ENCODE results near the gene KCTD21. TPM values are rescaled to one million over a fixed set of nuclear protein-coding genes. Genes with fewer than 3 reads are reported as not detected.

The KCTD21 gene
- total and polyA plus RNA-seq, 2 experiments from 2014 or later: 5.7 to 13.1 TPM

DNA sequence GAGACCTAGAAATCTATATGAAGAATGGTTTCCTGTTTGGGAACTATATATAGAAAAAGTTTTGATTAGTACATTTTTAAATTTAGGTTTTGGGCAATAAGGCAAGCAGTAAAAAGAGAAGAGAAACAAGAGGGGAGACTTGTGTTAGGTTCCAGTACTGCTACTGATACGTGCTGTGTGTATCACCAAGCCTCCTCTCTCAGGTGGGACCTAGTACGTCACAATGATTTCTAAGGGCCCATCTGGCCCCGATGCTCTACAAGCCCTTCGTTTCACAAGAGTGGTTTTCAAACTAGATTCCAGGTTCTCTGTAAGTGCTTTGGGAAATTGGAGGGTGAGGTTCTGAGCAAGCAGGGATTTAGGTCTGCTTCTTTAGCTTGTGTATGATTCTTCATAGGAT is 39.5 kb upstream of the KCTD21 start:
- Histone ChIP-seq H3K9me2 (ENCODE audit: insufficient read depth) (no peaks in the 10 kb centered on the region), H3K27ac (no peak overlapping the region), H3F3A (ENCODE audit: insufficient read depth) (peaks cover 14% of the 10 kb centered on the region), H3K4me2 (ENCODE audit: unreplicated experiment) (no peak overlapping the region), H3K79me2 (ENCODE audit: insufficient read depth) (no peaks in the 10 kb centered on the region), H3K9me3 (ENCODE audit: low read depth) (no peaks in the 10 kb centered on the region), H4K20me1 (ENCODE audit: insufficient read depth) (no peaks in the 10 kb centered on the region), H3K27me3 (replicated peaks; ENCODE audit: insufficient read depth) (no peaks in the 10 kb centered on the region), H3K36me3 (ENCODE audit: low read depth) (no peaks in the 10 kb centered on the region), H2AFZ (no peak overlapping the region), H3K4me3 (no peak overlapping the region), H3K4me1 (ENCODE audit: insufficient read depth) (peaks cover 14% of the 10 kb centered on the region), H3K9ac (no peak overlapping the region)
- DNase-seq: no peak
- TF ChIP-seq EZH2 (IDR thresholded peaks at IDR 0.05; ENCODE audit: insufficient read depth, poor library complexity, severe bottlenecking): no peak
- TF ChIP-seq EZH2phosphoT487 (IDR thresholded peaks at IDR 0.05; ENCODE audit: insufficient read depth, low read depth): no peak
- in situ Hi-C loops (cut with MboI): loop anchor here (10.0 kb wide), 1 partner anchor 337 kb away; no protein-coding TSS in a partner anchor
- WGBS, 2 experiments (ENCODE audit: low coverage in 1 of 2, low lambda C conversion rate in 2 of 2, missing lambda C conversion rate in 2 of 2): 81 to 85% methylated on average over 4 of the region's 4 CpGs

DNA sequence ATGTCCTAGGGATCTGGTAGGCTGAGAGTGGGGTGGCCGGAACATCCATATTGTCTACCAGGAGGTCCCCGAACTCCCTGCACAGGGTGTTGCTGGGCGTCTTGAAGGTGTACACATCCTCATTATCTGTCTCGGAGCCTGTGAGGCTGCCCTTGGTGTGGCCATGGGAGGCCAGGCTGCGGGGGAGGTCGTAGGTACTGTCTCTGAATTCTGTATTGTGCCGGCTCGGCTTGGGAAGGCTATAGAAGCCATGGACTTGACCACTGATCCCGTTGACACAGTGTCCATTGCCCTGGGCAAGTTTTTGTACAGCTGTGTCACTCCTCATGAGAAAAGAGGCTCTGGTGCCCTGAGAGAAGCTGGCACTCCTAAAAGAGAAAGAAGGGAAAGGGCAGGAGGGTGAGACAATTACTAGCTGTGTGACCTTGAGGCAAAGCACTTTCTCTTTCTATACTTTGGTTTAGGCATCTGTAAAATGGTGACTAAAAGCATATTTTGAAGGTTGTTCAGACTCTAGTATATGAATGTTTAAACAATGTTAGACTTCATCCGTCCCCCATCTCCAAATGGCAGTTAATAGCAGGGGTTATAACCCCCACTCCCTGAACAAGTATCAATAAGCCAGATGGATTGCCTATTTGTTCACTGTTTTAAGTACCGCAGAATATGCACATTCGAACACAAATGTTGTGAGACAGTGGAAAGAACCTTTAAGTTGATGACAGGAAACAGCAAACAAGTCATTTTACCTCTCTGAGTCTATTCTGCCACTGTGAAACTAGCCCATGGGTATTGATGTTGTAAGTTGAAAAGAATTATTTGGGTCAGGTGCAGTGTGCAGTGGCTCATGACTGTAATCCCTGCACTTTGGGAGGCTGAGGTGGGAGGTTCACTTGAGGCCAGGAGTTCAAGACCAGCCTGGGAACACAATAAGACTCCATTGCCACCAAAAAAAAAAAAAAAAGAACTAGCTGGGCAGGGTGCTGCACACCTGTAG is 38.6 kb upstream of the KCTD21 start:
- Histone ChIP-seq H3F3A (ENCODE audit: insufficient read depth) (peaks cover 6% of the 10 kb centered on the region), H3K9me3 (ENCODE audit: low read depth) (no peaks in the 10 kb centered on the region), H3K36me3 (ENCODE audit: low read depth) (no peaks in the 10 kb centered on the region), H3K27ac (no peak overlapping the region), H3K4me1 (ENCODE audit: insufficient read depth) (peaks cover 6% of the 10 kb centered on the region), H2AFZ (no peak overlapping the region), H3K4me3 (no peak overlapping the region), H3K9ac (no peak overlapping the region), H3K27me3 (replicated peaks; ENCODE audit: insufficient read depth) (no peaks in the 10 kb centered on the region), H3K9me2 (ENCODE audit: insufficient read depth) (no peaks in the 10 kb centered on the region), H4K20me1 (ENCODE audit: insufficient read depth) (no peaks in the 10 kb centered on the region), H3K4me2 (ENCODE audit: unreplicated experiment) (no peak overlapping the region), H3K79me2 (ENCODE audit: insufficient read depth) (no peaks in the 10 kb centered on the region)
- DNase-seq: no peak
- in situ Hi-C loops (cut with MboI): loop anchor here (10.0 kb wide), 1 partner anchor 338 kb away; no protein-coding TSS in a partner anchor
- WGBS, 2 experiments (ENCODE audit: low coverage in 1 of 2, low lambda C conversion rate in 2 of 2, missing lambda C conversion rate in 2 of 2): 94 to 97% methylated on average over 12 of the region's 12 CpGs
- TF ChIP-seq EZH2phosphoT487 (IDR thresholded peaks at IDR 0.05; ENCODE audit: insufficient read depth, low read depth) (no peak), EZH2 (IDR thresholded peaks at IDR 0.05; ENCODE audit: insufficient read depth, poor library complexity, severe bottlenecking) (no peak)

DNA sequence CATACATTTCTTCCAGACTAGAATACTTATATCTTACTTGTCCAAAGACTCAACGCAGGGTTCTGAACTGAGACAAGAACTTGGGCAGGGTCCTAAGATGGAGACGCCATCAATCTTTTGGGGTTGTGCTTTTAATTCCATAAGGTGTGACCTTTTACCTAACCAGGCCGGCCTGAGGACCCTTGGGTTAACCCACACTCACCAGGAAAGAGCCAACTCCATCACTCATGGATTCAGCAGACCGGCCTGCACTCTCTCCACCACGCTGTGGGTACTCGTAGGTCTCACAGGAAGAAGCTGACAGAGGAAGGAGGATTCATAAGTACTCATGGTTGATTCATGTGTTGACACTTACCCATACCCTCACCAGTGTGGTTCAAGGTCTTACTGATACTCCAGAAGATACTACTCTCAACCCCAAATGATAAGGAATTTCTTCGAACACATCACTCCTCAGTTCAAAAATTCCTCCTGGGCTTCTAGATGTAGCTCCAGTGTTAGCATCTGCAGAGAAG is 36.5 kb upstream of the KCTD21 start:
- Histone ChIP-seq H3K4me1 (ENCODE audit: insufficient read depth) (no peaks in the 10 kb centered on the region), H2AFZ (no peak overlapping the region), H3K9ac (no peak overlapping the region), H3K79me2 (ENCODE audit: insufficient read depth) (no peaks in the 10 kb centered on the region), H3F3A (ENCODE audit: insufficient read depth) (no peaks in the 10 kb centered on the region), H3K4me3 (no peak overlapping the region), H3K9me2 (ENCODE audit: insufficient read depth) (no peaks in the 10 kb centered on the region), H3K27me3 (replicated peaks; ENCODE audit: insufficient read depth) (no peaks in the 10 kb centered on the region), H4K20me1 (ENCODE audit: insufficient read depth) (no peaks in the 10 kb centered on the region), H3K4me2 (ENCODE audit: unreplicated experiment) (no peak overlapping the region), H3K36me3 (ENCODE audit: low read depth) (no peaks in the 10 kb centered on the region), H3K27ac (no peak overlapping the region), H3K9me3 (ENCODE audit: low read depth) (no peaks in the 10 kb centered on the region)
- in situ Hi-C loops (cut with MboI): loop anchor here (10.0 kb wide), 1 partner anchor 340 kb away; no protein-coding TSS in a partner anchor
- no peak for DNase-seq
- TF ChIP-seq EZH2 (IDR thresholded peaks at IDR 0.05; ENCODE audit: insufficient read depth, poor library complexity, severe bottlenecking): no peak
- TF ChIP-seq EZH2phosphoT487 (IDR thresholded peaks at IDR 0.05; ENCODE audit: insufficient read depth, low read depth): no peak
- 90 to 96% methylated on average over 7 of the region's 7 CpGs for WGBS, 2 experiments (ENCODE audit: low coverage in 1 of 2, low lambda C conversion rate in 2 of 2, missing lambda C conversion rate in 2 of 2)

DNA sequence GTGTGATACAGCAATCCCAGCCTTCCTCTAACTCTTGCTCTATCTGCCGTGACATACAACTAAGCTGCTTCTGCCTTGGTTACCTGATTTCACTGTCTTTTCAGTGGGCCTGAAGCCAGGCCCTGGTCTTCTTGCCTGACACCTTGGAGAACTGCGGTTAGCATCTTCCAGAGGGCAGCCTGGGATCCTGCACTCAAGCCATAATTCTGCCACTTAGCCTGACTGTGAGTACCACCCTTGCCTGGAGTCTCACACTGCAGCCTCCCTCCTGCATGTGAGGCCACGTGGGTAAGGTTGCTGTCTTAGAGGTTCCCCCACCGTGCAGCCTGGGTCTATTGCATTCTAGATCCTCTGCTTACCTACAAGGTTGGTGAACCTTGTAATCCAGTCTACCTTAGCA is 36.1 kb upstream of the KCTD21 start:
- no peaks in the 10 kb centered on the region for H3F3A ChIP-seq (ENCODE audit: insufficient read depth)
- H3K4me3 ChIP-seq: no peak overlapping the region
- DNase-seq: no peak
- 95 to 97% methylated on average over 4 of the region's 4 CpGs for WGBS, 2 experiments (ENCODE audit: low coverage in 1 of 2, low lambda C conversion rate in 2 of 2, missing lambda C conversion rate in 2 of 2)
- no peaks in the 10 kb centered on the region for H4K20me1 ChIP-seq (ENCODE audit: insufficient read depth)
- in situ Hi-C loops (cut with MboI): loop anchor here (10.0 kb wide), 1 partner anchor 340 kb away; no protein-coding TSS in a partner anchor
- no peaks in the 10 kb centered on the region for H3K79me2 ChIP-seq (ENCODE audit: insufficient read depth)
- no peaks in the 10 kb centered on the region for H3K9me2 ChIP-seq (ENCODE audit: insufficient read depth)
- no peaks in the 10 kb centered on the region for H3K4me1 ChIP-seq (ENCODE audit: insufficient read depth)
- H3K36me3 ChIP-seq (ENCODE audit: low read depth): no peaks in the 10 kb centered on the region
- H3K4me2 ChIP-seq (ENCODE audit: unreplicated experiment): no peak overlapping the region
- no peaks in the 10 kb centered on the region for H3K9me3 ChIP-seq (ENCODE audit: low read depth)
- no peaks in the 10 kb centered on the region for H3K27me3 ChIP-seq (replicated peaks; ENCODE audit: insufficient read depth)
- TF ChIP-seq EZH2 (IDR thresholded peaks at IDR 0.05; ENCODE audit: insufficient read depth, poor library complexity, severe bottlenecking) (no peak), EZH2phosphoT487 (IDR thresholded peaks at IDR 0.05; ENCODE audit: insufficient read depth, low read depth) (no peak)
- H3K9ac ChIP-seq: no peak overlapping the region
- H2AFZ ChIP-seq: no peak overlapping the region
- no peak overlapping the region for H3K27ac ChIP-seq
